Measurements from ENCODE around the gene LEPROT. TPM values are rescaled to one million over a fixed set of nuclear protein-coding genes. Genes with fewer than 3 reads are reported as not detected.

Gene LEPROT
- total RNA-seq, result 100 to 1,000 TPM in 2 of 7 donors, 10 to 100 TPM in 5; 57.4 to 115 (median 72.0) TPM
- 10 to 100 TPM; 60.5 to 76.1 TPM for polyA plus RNA-seq
- long read RNA-seq, donor 1, full-length matches to known transcripts, result 228 of 273 reads
- long read RNA-seq, donor 1, partial matches to known transcripts, result 41 of 273 reads
- long read RNA-seq, donor 1, other reads (novel, unspliced or antisense), result 4 of 273 reads
- long read RNA-seq, donor 2, full-length matches to known transcripts, result 21 of 34 reads
- long read RNA-seq, donor 2, partial matches to known transcripts, result 13 of 34 reads
- long read RNA-seq, donor 2, other reads (novel, unspliced or antisense), result 0 of 34 reads
- long read RNA-seq, donor 3, full-length matches to known transcripts, result 185 of 205 reads
- long read RNA-seq, donor 3, partial matches to known transcripts, result 16 of 205 reads
- long read RNA-seq, donor 3, other reads (novel, unspliced or antisense), result 4 of 205 reads

- intact Hi-C loops (cut with DNase I), result loop anchor here in 2 of 4 donors (5.0 to 10.0 kb wide), 4 partner anchors 166 to 356 kb away; no protein-coding TSS in a partner anchor
- H3K27ac ChIP-seq, result peak within 1 kb of the TSS; percentile 67 to 96
- H3K4me3 ChIP-seq, result peak within 1 kb of the TSS; percentile 95
- H3K36me3 ChIP-seq, result no peaks in the 10 kb centered on the region
- no peak for DNase-seq
- H3K4me1 ChIP-seq (ENCODE audit: insufficient read depth), result peaks cover 16% of the 10 kb centered on the region
- WGBS, 3 donors, result 0 to 1% (median 0%) methylated on average over 34 to 60 of the region's 60 CpGs
- H3K9me3 ChIP-seq, result no peaks in the 10 kb centered on the region
- TF ChIP-seq EP300 (IDR thresholded peaks at IDR 0.05), result no peak
- TF ChIP-seq POLR2A (IDR thresholded peaks at IDR 0.05), result peak; percentile 84
- H3K27me3 ChIP-seq, result no peaks in the 10 kb centered on the region
Measured at GRCh38 chr1:65420590-65421350, at the start of gene LEPROT, which contains the start of gene LEPR. Gene LEPROT, plus strand, starts transcription at chr1:65420668. Its CDS starts 57 bp downstream, at chr1:65420725. Gene LEPR, plus strand, starts transcription at chr1:65420668. Its CDS starts 144,898 bp downstream, at chr1:65565566.

- Histone ChIP-seq H3K27ac (no peak overlapping the region), H3K4me3 (no peak overlapping the region), H3K36me3 (no peaks in the 10 kb centered on the region), H3K9me3 (no peaks in the 10 kb centered on the region), H3K27me3 (no peaks in the 10 kb centered on the region), H3K4me1 (ENCODE audit: insufficient read depth) (no peaks in the 10 kb centered on the region)
- intact Hi-C loops (cut with DNase I), result no loop called here
- no peak for DNase-seq
- WGBS, 3 donors, result 84 to 94% (median 91%) methylated on average over 3 of the region's 3 CpGs
- TF ChIP-seq EP300 (IDR thresholded peaks at IDR 0.05) (no peak), CTCF (IDR thresholded peaks at IDR 0.05) (no peak), POLR2A (IDR thresholded peaks at IDR 0.05) (no peak)
Measured at GRCh38 chr1:65371544-65371943, 48.9 kb upstream of the LEPROT start.

- Histone ChIP-seq H3K9me3 (no peaks in the 10 kb centered on the region), H3K4me3 (no peak overlapping the region), H3K27ac (no peak overlapping the region), H3K4me1 (ENCODE audit: insufficient read depth) (no peaks in the 10 kb centered on the region), H3K36me3 (no peaks in the 10 kb centered on the region), H3K27me3 (no peaks in the 10 kb centered on the region)
- intact Hi-C loops (cut with DNase I), result no loop called here
- no peak for TF ChIP-seq EP300 (IDR thresholded peaks at IDR 0.05)
- no peak for TF ChIP-seq CTCF (IDR thresholded peaks at IDR 0.05)
- no peak for TF ChIP-seq POLR2A (IDR thresholded peaks at IDR 0.05)
- DNase-seq, result no peak
- WGBS, 3 donors, result 55 to 64% (median 58%) methylated on average over 1 of the region's 1 CpG
Measured at GRCh38 chr1:65372557-65372956, 47.9 kb upstream of the LEPROT start.

GRCh38 chr1:65377496-65378246 is 42.8 kb upstream of the LEPROT start:
- no peak for DNase-seq
- Histone ChIP-seq H3K9me3 (no peaks in the 10 kb centered on the region), H3K36me3 (no peaks in the 10 kb centered on the region), H3K4me1 (ENCODE audit: insufficient read depth) (no peaks in the 10 kb centered on the region), H3K27ac (no peak overlapping the region), H3K4me3 (no peak overlapping the region), H3K27me3 (no peaks in the 10 kb centered on the region)
- WGBS, 3 donors, result 51 to 70% (median 62%) methylated on average over 4 of the region's 4 CpGs
- TF ChIP-seq EP300 (IDR thresholded peaks at IDR 0.05), result no peak
- no peak for TF ChIP-seq POLR2A (IDR thresholded peaks at IDR 0.05)
- no peak for TF ChIP-seq CTCF (IDR thresholded peaks at IDR 0.05)
- intact Hi-C loops (cut with DNase I), result no loop called here

Data from ovary (tissue), 10 donors.